ENCODE results near the gene ABCD3. TPM values are rescaled to one million over a fixed set of nuclear protein-coding genes. Genes with fewer than 3 reads are reported as not detected.

Gene ABCD3
- total and polyA plus RNA-seq, 2 of the 13 experiments (the other 11 are each of a cell fraction or from before 2014, with no cell fraction given): 27.5 to 166 TPM

- TF ChIP-seq ARID5B (CRISPR knock-in tag; IDR thresholded peaks at IDR 0.05) (peak; percentile 75), ZNF317 (CRISPR knock-in tag; IDR thresholded peaks at IDR 0.05) (peak; percentile 88), HMG20A (CRISPR knock-in tag; IDR thresholded peaks at IDR 0.05; ENCODE audit: borderline replicate concordance) (peak; percentile 69; the same call in 1 of the 2 replicates), ZNF460 (CRISPR knock-in tag; IDR thresholded peaks at IDR 0.05; ENCODE audit: borderline replicate concordance) (no peak), HDAC2 (CRISPR knock-in tag; IDR thresholded peaks at IDR 0.05) (peak; percentile 56; the same call in 1 of the 2 replicates), ZNF124 (CRISPR knock-in tag; IDR thresholded peaks at IDR 0.05) (no peak), HOMEZ (CRISPR knock-in tag; IDR thresholded peaks at IDR 0.05; ENCODE audit: low read depth) (peak; percentile 46; the same call in 1 of the 2 replicates), ZNF644 (CRISPR knock-in tag; IDR thresholded peaks at IDR 0.05; ENCODE audit: low read depth) (peak; percentile 76), EP300 (IDR thresholded peaks at IDR 0.05; ENCODE audit: low read depth in 2 of 2, low read length in 2 of 2) (peak in 1 of 2 experiments; percentile 58; a peak in 1 of 4 replicates), EP300 (CRISPR knock-in tag; IDR thresholded peaks at IDR 0.05; ENCODE audit: borderline replicate concordance) (no peak), AHDC1 (CRISPR knock-in tag; IDR thresholded peaks at IDR 0.05; ENCODE audit: borderline replicate concordance) (peak; percentile 44; the same call in 1 of the 2 replicates), MLLT10 (CRISPR knock-in tag; IDR thresholded peaks at IDR 0.05) (no peak), TFAP4 (IDR thresholded peaks at IDR 0.05; ENCODE audit: borderline replicate concordance, low read depth) (peak; percentile 90)
These were observed 38.6 kb upstream of the ABCD3 start (continued) for GRCh38 chr1:94379615-94380014.

All from HepG2 (cell line).